Measurements from ENCODE around the gene PLK3. TPM values are rescaled to one million over a fixed set of nuclear protein-coding genes. Genes with fewer than 3 reads are reported as not detected.

Gene PLK3
- total RNA-seq, 1 experiment from 2014 or later: 68.0 TPM

DNA sequence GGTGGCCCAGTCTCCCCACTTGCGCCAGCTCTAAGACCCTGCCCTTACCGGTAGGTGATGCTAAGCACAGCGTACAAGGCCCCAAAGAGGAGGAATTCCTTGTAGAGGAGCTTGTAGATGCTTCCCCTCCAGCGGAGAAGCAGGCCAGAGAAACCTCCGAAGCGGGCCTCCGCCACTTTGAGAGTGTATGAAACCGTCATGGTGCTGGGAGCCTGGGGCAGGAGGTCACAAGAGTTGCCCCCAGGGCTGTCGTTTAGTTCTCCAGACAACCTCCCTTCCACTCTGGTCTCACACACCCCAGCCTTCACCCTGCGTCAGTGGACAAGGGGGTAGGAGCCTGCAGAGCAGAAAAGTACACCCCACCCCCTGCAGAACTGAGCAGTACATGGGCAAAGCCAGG lies 12.7 kb upstream of the PLK3 start:
- no peak for DNase-seq (ENCODE audit: unreplicated experiment)
- Mint-ChIP-seq H3K27ac (ENCODE audit: low read depth, unreplicated experiment) (no peak overlapping the region), H3K9me3 (ENCODE audit: unreplicated experiment) (no peaks in the 10 kb centered on the region), H3K36me3 (ENCODE audit: insufficient read depth, unreplicated experiment) (peaks cover 5% of the 10 kb centered on the region), H3K4me3 (ENCODE audit: unreplicated experiment) (no peak overlapping the region), H3K27me3 (ENCODE audit: insufficient read depth, unreplicated experiment) (no peaks in the 10 kb centered on the region), H3K4me1 (ENCODE audit: insufficient read depth, unreplicated experiment) (peaks cover 7% of the 10 kb centered on the region)
- ChIA-PET POLR2A (interaction anchor here (4.2 kb wide), 1 partner anchor 11 kb away, joined by 36 read pairs; the partner anchor contains the start of gene RPS8), CTCF (interaction anchor here (1.4 to 1.5 kb wide), 2 partner anchors 10 to 520 kb away, joined by 3 read pairs; no protein-coding TSS in a partner anchor)
- no peak for TF ChIP-seq CTCF (IDR thresholded peaks at IDR 0.05; ENCODE audit: unreplicated experiment)
- no TSS peak for BruUV-seq (replicated peaks)
- intact Hi-C loops (cut with micrococcal nuclease): no loop called here

GRCh38 chr1:44788120-44788860 lies 11.9 kb upstream of the PLK3 start, which contains the start of gene BEST4:
BEST4 (minus strand) TSS chr1:44788170; CDS start chr1:44787705, 465 bp downstream.
- no peak for DNase-seq (ENCODE audit: unreplicated experiment)
- Mint-ChIP-seq H3K27me3 (ENCODE audit: insufficient read depth, unreplicated experiment) (no peaks in the 10 kb centered on the region), H3K4me1 (ENCODE audit: insufficient read depth, unreplicated experiment) (peaks cover 9% of the 10 kb centered on the region), H3K4me3 (ENCODE audit: unreplicated experiment) (no peak within 1 kb of the TSS), H3K36me3 (ENCODE audit: insufficient read depth, unreplicated experiment) (no peaks in the 10 kb centered on the region), H3K27ac (ENCODE audit: low read depth, unreplicated experiment) (no peak within 1 kb of the TSS), H3K9me3 (ENCODE audit: unreplicated experiment) (no peaks in the 10 kb centered on the region)
- CTCF ChIA-PET: interaction anchor here (1.1 to 1.5 kb wide), 2 partner anchors 61 to 519 kb away, joined by 3 read pairs; no protein-coding TSS in a partner anchor
- no peak for TF ChIP-seq CTCF (IDR thresholded peaks at IDR 0.05; ENCODE audit: unreplicated experiment)
- POLR2A ChIA-PET: interaction anchor here (3.7 to 4.2 kb wide), 2 partner anchors 12 to 58 kb away, joined by 15 to 36 read pairs; partner anchors contain the start of genes RNU5D-1 and RPS8
- intact Hi-C loops (cut with micrococcal nuclease): no loop called here
- no TSS peak for BruUV-seq (replicated peaks)

- TF ChIP-seq CTCF (IDR thresholded peaks at IDR 0.05; ENCODE audit: unreplicated experiment): no peak
- intact Hi-C loops (cut with micrococcal nuclease): no loop called here
- ChIA-PET POLR2A (interaction anchor here (0.7 to 4.2 kb wide), 6 partner anchors 9 to 79 kb away, joined by 3 to 36 read pairs (median 8); partner anchors contain the start of genes PLK3, RNU5D-1 and RPS8), CTCF (interaction anchor here (0.5 to 1.5 kb wide), 5 partner anchors 7 to 1046 kb away, joined by 3 to 6 read pairs (median 4); no protein-coding TSS in a partner anchor)
- Mint-ChIP-seq H3K36me3 (ENCODE audit: insufficient read depth, unreplicated experiment) (no peaks in the 10 kb centered on the region), H3K4me3 (ENCODE audit: unreplicated experiment) (no peak overlapping the region), H3K27me3 (ENCODE audit: insufficient read depth, unreplicated experiment) (no peaks in the 10 kb centered on the region), H3K27ac (ENCODE audit: low read depth, unreplicated experiment) (no peak overlapping the region), H3K4me1 (ENCODE audit: insufficient read depth, unreplicated experiment) (peaks cover 7% of the 10 kb centered on the region), H3K9me3 (ENCODE audit: unreplicated experiment) (no peaks in the 10 kb centered on the region)
- no peak for DNase-seq (ENCODE audit: unreplicated experiment)
- BruUV-seq (replicated peaks): no TSS peak
Measured at GRCh38 chr1:44790968-44791801, 9.0 kb upstream of the PLK3 start.

Measured in MCF 10A (cell line).